ENCODE data around the gene CCND2.

The CCND2 gene

DNA sequence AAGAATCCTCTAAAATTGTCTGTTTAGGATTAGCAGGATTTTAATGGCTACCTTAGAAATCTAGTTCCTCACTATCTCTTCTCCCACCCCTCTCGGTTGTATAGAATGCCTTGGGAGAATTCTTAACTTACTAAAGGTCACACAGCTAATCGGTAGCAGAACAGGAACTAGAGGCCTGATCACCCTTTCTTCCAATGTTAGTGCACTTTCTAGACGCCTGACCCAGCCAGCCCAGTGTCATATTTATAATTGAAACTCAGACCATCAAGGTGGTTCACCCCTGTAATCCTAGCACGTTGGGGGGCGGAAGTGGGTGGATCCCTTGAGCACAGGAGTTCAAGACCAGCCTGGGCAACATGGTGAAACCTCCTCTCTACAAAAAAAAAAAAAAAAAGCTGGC, 49.2 kb downstream of the CCND2 start:
- Histone ChIP-seq H3K9me3 (ENCODE audit: control insufficient read depth, insufficient read depth, low read depth, low read length) (no peaks in the 10 kb centered on the region), H3K27ac (ENCODE audit: extremely low read depth, low read depth, low read length) (no peak overlapping the region), H3K4me3 (ENCODE audit: low read depth, low read length) (no peak overlapping the region), H3K4me1 (ENCODE audit: control insufficient read depth, insufficient read depth, low read length) (peaks cover 3% of the 10 kb centered on the region; the same call in 1 of the 2 replicates), H3K36me3 (ENCODE audit: control insufficient read depth in 2 of 2, insufficient read depth in 1 of 2, low read length in 2 of 2) (peaks cover 3 to 9% of the 10 kb centered on the region in 2 experiments; a peak in 2 of 3 replicates)
- ChIA-PET CTCF (interaction anchor here (0.6 to 1.3 kb wide), 3 partner anchors 16 to 325 kb away, joined by 3 read pairs; no protein-coding TSS in a partner anchor), POLR2A (no interaction called here)
- TF ChIP-seq ZNF350 (tag by site-specific recombination; IDR thresholded peaks at IDR 0.05) (no peak), ZNF521 (tag by site-specific recombination; IDR thresholded peaks at IDR 0.05) (no peak), ZNF433 (tag by site-specific recombination; IDR thresholded peaks at IDR 0.05; ENCODE audit: low read depth) (no peak)
- TF ChIP-seq, protein P1, sequence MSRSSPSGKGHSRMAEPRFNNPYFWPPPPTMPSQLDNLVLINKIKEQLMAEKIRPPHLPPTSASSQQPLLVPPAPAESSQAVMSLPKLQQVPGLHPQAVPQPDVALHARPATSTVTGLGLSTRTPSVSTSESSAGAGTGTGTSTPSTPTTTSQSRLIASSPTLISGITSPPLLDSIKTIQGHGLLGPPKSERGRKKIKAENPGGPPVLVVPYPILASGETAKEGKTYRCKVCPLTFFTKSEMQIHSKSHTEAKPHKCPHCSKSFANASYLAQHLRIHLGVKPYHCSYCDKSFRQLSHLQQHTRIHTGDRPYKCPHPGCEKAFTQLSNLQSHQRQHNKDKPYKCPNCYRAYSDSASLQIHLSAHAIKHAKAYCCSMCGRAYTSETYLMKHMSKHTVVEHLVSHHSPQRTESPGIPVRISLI (tag by site-specific recombination; IDR thresholded peaks at IDR 0.05), result 0 out of 2 replicates have a peak, but pooled peaks have one; percentile 23

Measured in HEK293 (cell line).